Vagina (tissue), 2 donors: ENCODE data around the gene TJP2. TPM values are rescaled to one million over a fixed set of nuclear protein-coding genes. Genes with fewer than 3 reads are reported as not detected.

Experiments
- DNase-seq, 2 donors: peaks; one replicate each; pipeline ENCODE4 v3.0.0-alpha.2; 2017; ENCODE audit errors: extremely low spot score in 2 of 2
- H3K27ac ChIP-seq: fragments of 200-600 bp; sonication (generic); one replicate; pipeline ENCODE4 v1.5.1; 2019
- H3K27me3 ChIP-seq: fragments of 200-600 bp; sonication (generic); one replicate; pipeline ENCODE4 v1.5.1; 2019
- H3K36me3 ChIP-seq, 2 donors: fragments of 200-600 bp; sonication (generic); one replicate each; pipeline ENCODE4 v1.5.1; 2017 to 2019
- H3K4me1 ChIP-seq: fragments of 200-600 bp; sonication (generic); one replicate; pipeline ENCODE4 v1.5.1; 2019
- H3K4me3 ChIP-seq, 2 donors: fragments of 200-600 bp; sonication (generic); 1 replicate in 1 of 2; 2 replicates in 1 of 2; pipeline ENCODE4 v1.5.1; 2016 to 2019
- H3K9me3 ChIP-seq: fragments of 200-600 bp; sonication (generic); one replicate; pipeline ENCODE4 v1.5.1; 2019
- POLR2A ChIP-seq, 2 donors: fragments of 450-650 bp; IDR thresholded peaks; one replicate each; pipeline ENCODE4 v1.6.1; 2017; ENCODE audit warnings: antibody characterized with exemption in 2 of 2, mild to moderate bottlenecking in 2 of 2, moderate library complexity in 2 of 2
- POLR2AphosphoS5 ChIP-seq, 2 donors: sonication (generic); formaldehyde crosslinking; IDR thresholded peaks; one replicate each; pipeline ENCODE4 v1.9.0; 2017; ENCODE audit warnings: antibody characterized with exemption in 2 of 2, mild to moderate bottlenecking in 2 of 2, low read depth in 1 of 2; ENCODE audit not compliant: insufficient read depth in 1 of 2
- intact Hi-C: fragments of 100-400 bp; cut with DNase I; formaldehyde crosslinking; loops from one replicate; pipeline ENCODE4 v1.15.1; 2023
- total RNA-seq: library from RNA; depleted of rRNA; stranded (reverse); fragments of >200 nt; gene quantifications from one replicate; pipeline ENCODE4 v1.2.3, GENCODE V29; 2016
- TF ChIP-seq, protein P1 (sequence below), 3 experiments: fragments of 450-650 bp in 2 of 3; fragments of 200-600 bp in 1 of 3; sonication (generic) in 1 of 3; IDR thresholded peaks; one replicate each; pipeline ENCODE4 v1.5.1; 2017 to 2019; ENCODE audit warnings: antibody characterized with exemption in 3 of 3, mild to moderate bottlenecking in 2 of 3, moderate library complexity in 2 of 3

The TJP2 gene
- total RNA-seq, 1 donor from 2014 or later = 68.3 TPM

DNA sequence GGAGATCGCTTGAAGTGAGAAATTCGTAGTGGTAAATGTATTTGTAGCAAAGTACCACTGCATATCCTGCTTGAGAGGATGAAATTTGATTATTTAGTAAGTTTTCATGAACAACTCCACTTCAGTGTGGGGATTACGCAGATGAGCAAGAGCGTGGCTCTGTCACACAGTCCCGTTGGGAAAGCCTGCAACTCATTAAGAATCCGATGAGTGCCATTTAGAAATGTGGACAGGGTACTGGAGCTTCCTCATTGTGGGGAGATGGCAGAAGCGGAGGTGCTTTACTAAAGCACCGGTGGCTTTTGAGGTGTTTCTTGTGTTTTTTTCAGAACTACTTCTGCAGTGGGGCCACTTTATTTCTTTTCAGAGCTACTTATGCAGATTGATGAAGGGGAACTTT, 1.4 kb downstream of the TJP2 start:
- DNase-seq = no peak
- intact Hi-C loops = no loop called here
- no peaks in the 10 kb centered on the region for H3K36me3 ChIP-seq
- no peaks in the 10 kb centered on the region for H3K27me3 ChIP-seq
- no peak for TF ChIP-seq POLR2AphosphoS5 (IDR thresholded peaks at IDR 0.05; ENCODE audit: insufficient read depth in 1 of 2, low read depth in 1 of 2)
- peak overlapping the region; percentile 59 to 63 for H3K4me3 ChIP-seq
- peak overlapping the region; percentile 6 for H3K27ac ChIP-seq
- no peaks in the 10 kb centered on the region for H3K9me3 ChIP-seq
- H3K4me1 ChIP-seq = peaks cover 49% of the 10 kb centered on the region

DNA sequence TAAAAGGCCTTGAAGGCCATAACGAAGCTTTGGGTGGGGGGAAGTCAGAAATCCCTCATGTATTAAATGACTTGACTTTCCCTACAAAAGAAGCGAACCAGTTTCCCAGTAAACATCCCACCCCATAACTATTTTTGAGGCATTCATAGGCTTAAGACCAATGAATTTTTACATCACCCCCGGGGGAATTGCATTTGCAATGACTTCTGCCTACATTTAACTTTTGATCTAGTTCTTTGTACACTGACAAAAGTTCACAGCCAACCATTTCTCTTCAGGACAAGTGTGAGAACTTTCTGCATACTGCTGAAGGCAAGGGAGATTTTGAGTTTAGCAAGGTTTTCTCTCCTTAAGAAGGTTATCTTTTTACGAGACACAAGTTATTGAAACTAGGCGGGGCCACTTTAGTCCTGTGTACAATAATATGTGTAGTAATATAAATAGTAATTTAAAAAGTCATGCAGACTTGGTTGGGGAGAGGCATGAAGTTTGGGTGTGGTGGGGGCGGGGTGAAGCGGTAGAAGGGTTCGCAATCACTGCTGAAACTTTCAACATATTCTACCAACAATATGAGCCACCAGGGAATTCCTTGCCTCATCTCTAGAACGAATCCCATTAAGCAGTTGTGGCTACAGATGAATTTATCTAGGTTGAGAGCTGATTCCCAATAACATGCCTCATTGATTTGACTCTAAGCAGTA, 2.5 kb downstream of the TJP2 start:
- no peak overlapping the region for H3K27ac ChIP-seq
- TF ChIP-seq POLR2AphosphoS5 (IDR thresholded peaks at IDR 0.05; ENCODE audit: insufficient read depth in 1 of 2, low read depth in 1 of 2) (peak in 1 of 2 donors; percentile 29), POLR2A (IDR thresholded peaks at IDR 0.05) (no peak)
- TF ChIP-seq, protein P1, sequence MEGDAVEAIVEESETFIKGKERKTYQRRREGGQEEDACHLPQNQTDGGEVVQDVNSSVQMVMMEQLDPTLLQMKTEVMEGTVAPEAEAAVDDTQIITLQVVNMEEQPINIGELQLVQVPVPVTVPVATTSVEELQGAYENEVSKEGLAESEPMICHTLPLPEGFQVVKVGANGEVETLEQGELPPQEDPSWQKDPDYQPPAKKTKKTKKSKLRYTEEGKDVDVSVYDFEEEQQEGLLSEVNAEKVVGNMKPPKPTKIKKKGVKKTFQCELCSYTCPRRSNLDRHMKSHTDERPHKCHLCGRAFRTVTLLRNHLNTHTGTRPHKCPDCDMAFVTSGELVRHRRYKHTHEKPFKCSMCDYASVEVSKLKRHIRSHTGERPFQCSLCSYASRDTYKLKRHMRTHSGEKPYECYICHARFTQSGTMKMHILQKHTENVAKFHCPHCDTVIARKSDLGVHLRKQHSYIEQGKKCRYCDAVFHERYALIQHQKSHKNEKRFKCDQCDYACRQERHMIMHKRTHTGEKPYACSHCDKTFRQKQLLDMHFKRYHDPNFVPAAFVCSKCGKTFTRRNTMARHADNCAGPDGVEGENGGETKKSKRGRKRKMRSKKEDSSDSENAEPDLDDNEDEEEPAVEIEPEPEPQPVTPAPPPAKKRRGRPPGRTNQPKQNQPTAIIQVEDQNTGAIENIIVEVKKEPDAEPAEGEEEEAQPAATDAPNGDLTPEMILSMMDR (IDR thresholded peaks at IDR 0.05) = no peak

DNA sequence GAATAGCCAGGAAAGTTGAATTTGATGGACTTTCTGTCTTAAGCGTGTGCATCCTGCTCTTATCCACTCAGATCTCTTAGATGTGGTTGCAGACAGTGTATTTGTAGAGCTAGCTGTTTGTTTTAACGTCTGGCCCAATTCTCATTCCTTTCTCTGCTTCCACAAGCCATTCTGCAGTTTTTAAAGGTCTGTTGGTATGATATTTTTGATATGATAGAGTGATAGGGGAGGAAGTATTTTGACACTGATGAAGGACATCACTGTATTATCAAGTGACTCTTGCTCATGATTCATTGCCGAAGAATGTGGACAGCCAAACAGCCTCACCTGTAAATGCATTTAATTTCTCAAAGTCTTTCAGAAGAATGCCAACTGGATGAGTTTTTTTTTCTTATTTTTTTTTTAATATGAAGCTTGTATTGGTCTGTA, 4.5 kb downstream of the TJP2 start:
- H3K27ac ChIP-seq = no peak overlapping the region
- H3K4me1 ChIP-seq = peaks cover 47% of the 10 kb centered on the region
- intact Hi-C loops = no loop called here
- TF ChIP-seq, protein P1 (IDR thresholded peaks at IDR 0.05) = no peak
- peak in 1 of 2 donors; percentile 23 for TF ChIP-seq POLR2AphosphoS5 (IDR thresholded peaks at IDR 0.05; ENCODE audit: insufficient read depth in 1 of 2, low read depth in 1 of 2)
- no peaks in the 10 kb centered on the region for H3K36me3 ChIP-seq
- H3K4me3 ChIP-seq = no peak overlapping the region
- no peak for DNase-seq
- no peaks in the 10 kb centered on the region for H3K27me3 ChIP-seq
- no peaks in the 10 kb centered on the region for H3K9me3 ChIP-seq

More for the DNA sequence above, 2.5 kb downstream of the TJP2 start:
- H3K9me3 ChIP-seq = no peaks in the 10 kb centered on the region
- H3K4me3 ChIP-seq = no peak overlapping the region
- no peaks in the 10 kb centered on the region for H3K36me3 ChIP-seq
- intact Hi-C loops = no loop called here
- no peaks in the 10 kb centered on the region for H3K27me3 ChIP-seq
- DNase-seq = no peak
- H3K4me1 ChIP-seq = peaks cover 55% of the 10 kb centered on the region

DNA sequence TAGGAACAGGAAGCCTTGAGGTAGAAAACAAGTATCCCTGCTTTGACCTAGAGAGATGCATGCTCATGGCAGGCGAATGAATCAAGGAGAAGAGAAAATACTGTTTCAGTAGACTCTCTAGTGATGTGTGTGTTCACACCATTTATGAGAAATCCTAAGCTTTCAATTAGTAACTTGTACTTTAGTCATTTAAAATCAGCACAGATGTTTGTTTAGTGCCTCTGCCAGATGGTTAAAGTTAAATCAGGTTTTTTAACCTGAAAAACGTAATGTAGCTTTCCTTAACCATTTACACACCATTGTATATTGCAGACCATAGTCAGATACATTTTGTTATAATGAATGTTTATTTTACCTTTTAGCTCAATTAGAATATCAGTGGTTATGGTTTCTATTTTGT, 5.0 kb downstream of the TJP2 start:
- intact Hi-C loops = no loop called here
- Histone ChIP-seq H3K27ac (no peak overlapping the region), H3K4me3 (no peak overlapping the region), H3K9me3 (no peaks in the 10 kb centered on the region), H3K36me3 (no peaks in the 10 kb centered on the region), H3K27me3 (no peaks in the 10 kb centered on the region), H3K4me1 (peaks cover 45% of the 10 kb centered on the region)
- TF ChIP-seq, protein P1 (IDR thresholded peaks at IDR 0.05) = no peak
- no peak for TF ChIP-seq POLR2A (IDR thresholded peaks at IDR 0.05)
- no peak for TF ChIP-seq POLR2AphosphoS5 (IDR thresholded peaks at IDR 0.05; ENCODE audit: insufficient read depth in 1 of 2, low read depth in 1 of 2)
- DNase-seq = no peak

DNA sequence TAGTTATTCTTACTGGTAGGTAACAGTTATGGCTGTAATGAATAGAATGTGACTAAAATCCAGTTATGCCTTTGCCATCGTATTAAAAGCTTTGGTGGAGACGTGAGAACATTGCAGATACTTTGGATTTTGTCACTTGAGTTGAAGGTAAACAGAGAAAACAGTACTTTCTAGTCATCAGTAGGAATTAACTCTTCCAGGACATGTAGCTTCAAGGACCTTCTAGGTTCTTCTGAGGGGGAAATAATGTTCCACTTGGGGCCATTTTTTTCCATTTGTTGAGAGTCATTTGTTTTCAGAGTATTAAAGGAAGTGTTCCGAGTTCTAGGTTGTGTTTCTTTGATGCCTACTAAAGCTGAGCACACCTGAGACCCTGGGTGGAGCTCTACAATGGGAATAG, 6.1 kb downstream of the TJP2 start:
- Histone ChIP-seq H3K4me3 (no peak overlapping the region), H3K36me3 (no peaks in the 10 kb centered on the region), H3K9me3 (no peaks in the 10 kb centered on the region), H3K4me1 (peaks cover 36% of the 10 kb centered on the region), H3K27ac (peak overlapping the region; percentile 4), H3K27me3 (no peaks in the 10 kb centered on the region)
- intact Hi-C loops = no loop called here
- no peak for TF ChIP-seq POLR2A (IDR thresholded peaks at IDR 0.05)
- TF ChIP-seq, protein P1 (IDR thresholded peaks at IDR 0.05) = no peak
- no peak for TF ChIP-seq POLR2AphosphoS5 (IDR thresholded peaks at IDR 0.05; ENCODE audit: insufficient read depth in 1 of 2, low read depth in 1 of 2)
- DNase-seq = no peak
